ENCODE measurements around the gene TRAF7.
"Not testable (repeated sequence)": the region's sequence is repeated elsewhere in the genome, so short reads cannot be mapped to it uniquely, and the experiment has no call there.

Gene TRAF7

GRCh38 chr16:2122934-2123683, 32.5 kb upstream of the TRAF7 start:
- DNase-seq, result not testable (repeated sequence)

- DNase-seq, result not testable (repeated sequence)
These were observed 31.7 kb upstream of the TRAF7 start for GRCh38 chr16:2123706-2124376.

GRCh38 chr16:2124377-2124693, 31.2 kb upstream of the TRAF7 start:
- DNase-seq, result not testable (repeated sequence)

GRCh38 chr16:2124694-2125444, 30.7 kb upstream of the TRAF7 start:
- not testable (repeated sequence) for DNase-seq

GRCh38 chr16:2125609-2126008, 30.0 kb upstream of the TRAF7 start:
- DNase-seq, result not testable (repeated sequence)

GRCh38 chr16:2126161-2126743, 29.3 kb upstream of the TRAF7 start:
- not testable (repeated sequence) for DNase-seq

GRCh38 chr16:2126928-2127556, 28.5 kb upstream of the TRAF7 start:
- not testable (repeated sequence) for DNase-seq

GRCh38 chr16:2127630-2128280, 27.8 kb upstream of the TRAF7 start:
- DNase-seq, result not testable (repeated sequence)

GRCh38 chr16:2129251-2129650, 26.3 kb upstream of the TRAF7 start:
- not testable (repeated sequence) for DNase-seq

- DNase-seq, result not testable (repeated sequence)
These were observed 25.6 kb upstream of the TRAF7 start for GRCh38 chr16:2129890-2130447.

- DNase-seq, result not testable (repeated sequence)
These were observed 21.8 kb upstream of the TRAF7 start for GRCh38 chr16:2133797-2134196.

GRCh38 chr16:2135071-2135470, 20.5 kb upstream of the TRAF7 start:
- DNase-seq, result not testable (repeated sequence)

- DNase-seq, result peak; percentile 99
These were observed 19.7 kb upstream of the TRAF7 start, which contains the start of gene PKD1 for GRCh38 chr16:2135770-2136490. PKD1 (minus strand) TSS chr16:2135898; CDS start chr16:2135689, 209 bp downstream.

- no peak for DNase-seq
These were observed 12.4 kb upstream of the TRAF7 start for GRCh38 chr16:2142942-2143877.

- no peak for DNase-seq
These were observed 11.6 kb upstream of the TRAF7 start for GRCh38 chr16:2143878-2144485.

- no peak for DNase-seq
These were observed 9.7 kb upstream of the TRAF7 start for GRCh38 chr16:2145843-2146242.

- DNase-seq, result no peak
These were observed 8.2 kb upstream of the TRAF7 start for GRCh38 chr16:2147378-2147777.

- DNase-seq, result peak; percentile 35 to 46
These were observed 7.5 kb upstream of the TRAF7 start, which contains the start of gene RAB26 for GRCh38 chr16:2147981-2148671. RAB26 (plus strand) TSS chr16:2148625; CDS start chr16:2148784, 159 bp downstream.
